COR-L47 (cell line): ENCODE measurements around the gene NOL6.
"Not testable (repeated sequence)": the region's sequence is repeated elsewhere in the genome, so short reads cannot be mapped to it uniquely, and the experiment has no call there.

Experiments used
- DNase-seq: peaks from one replicate; lab custom pipeline; 2025; lab: John Stamatoyannopoulos, UW

Gene NOL6

DNA sequence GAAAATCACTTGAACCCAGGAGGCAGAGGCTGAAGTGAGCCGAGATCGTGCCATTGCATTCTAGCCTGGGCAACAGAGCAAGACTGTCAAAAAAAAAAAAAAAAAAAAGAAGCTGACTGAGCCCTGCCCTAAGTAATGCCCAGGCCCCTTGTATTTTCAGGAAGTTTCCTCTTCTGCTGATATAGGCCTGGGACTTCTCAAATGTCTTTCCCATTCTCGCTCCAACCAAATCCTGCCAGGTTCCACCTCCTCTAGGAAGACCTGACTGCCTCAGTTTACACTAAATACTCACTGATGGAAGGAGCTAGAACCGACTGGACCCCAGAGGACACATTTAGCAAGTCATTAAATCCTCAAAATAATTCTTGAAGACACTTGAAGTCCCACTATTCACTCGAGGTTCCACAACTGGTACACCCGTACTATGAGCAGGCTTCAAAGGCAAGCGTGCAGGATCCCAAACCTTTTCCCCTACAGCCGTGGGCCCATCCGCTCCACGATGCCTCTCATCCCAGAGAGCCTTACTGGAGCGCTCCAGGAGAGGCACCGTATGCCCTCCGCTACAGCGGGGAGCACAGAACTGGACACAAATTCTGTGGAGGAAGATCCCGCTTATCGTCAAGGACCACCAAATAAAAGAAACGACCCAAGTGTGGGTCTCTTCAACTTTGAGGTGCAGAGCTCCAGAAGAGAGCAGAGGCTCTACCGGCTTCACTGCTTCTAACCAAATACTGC, 676 bp downstream of the NOL6 start:
- no peak for DNase-seq

DNA sequence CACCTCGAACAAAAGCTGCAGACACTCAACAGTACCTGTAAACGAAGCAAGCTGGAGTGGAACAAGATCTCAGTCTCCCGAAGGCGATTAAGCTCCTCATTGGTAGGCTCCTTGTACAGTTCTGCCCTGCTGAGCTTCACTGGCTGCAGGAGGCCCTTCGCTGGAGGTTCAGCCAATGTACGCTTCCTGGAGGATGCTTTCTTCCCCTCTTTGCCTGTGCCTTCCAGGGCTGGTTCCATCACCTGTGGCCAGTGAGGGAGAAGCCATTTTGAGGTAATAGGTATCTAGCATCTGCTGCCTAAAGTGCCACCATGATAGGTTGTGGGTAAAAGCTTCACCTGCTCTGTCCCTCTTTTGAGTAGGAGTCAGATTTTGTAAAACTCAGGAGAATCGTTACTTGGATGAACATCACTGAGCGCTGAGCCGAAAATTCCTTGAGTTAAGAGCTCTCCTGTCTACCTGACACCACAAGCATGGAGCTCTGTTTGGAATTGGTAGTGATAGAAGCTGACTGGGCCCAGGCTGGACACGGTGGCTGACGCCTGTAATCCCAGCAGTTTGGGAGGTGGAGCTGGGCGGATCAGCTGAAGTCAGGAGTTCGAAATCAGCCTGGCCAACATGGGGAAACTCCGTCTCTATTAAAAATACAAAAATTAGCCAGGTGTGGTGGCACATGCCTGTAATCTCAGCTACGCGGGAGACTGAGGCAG, 1.4 kb downstream of the NOL6 start:
- DNase-seq: no peak

DNA sequence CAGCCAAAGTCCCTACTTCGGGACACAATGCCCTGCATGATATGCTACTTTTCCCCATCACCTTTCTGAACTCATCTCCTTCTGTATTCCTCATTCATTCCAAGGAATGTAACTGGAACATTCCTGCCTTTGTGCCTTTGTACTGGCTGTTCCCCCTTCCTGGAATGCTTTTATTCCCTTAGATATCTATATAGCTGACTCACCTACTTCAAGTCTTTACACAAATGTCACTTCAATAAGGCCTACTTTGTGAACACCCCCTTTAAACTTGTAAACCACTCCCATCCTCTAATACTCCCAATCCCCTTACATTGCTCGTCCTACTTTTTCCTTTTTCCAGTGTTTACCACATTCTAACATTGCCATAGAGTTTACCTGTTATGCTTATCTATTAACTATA, 2.4 kb downstream of the NOL6 start:
- DNase-seq: no peak

DNA sequence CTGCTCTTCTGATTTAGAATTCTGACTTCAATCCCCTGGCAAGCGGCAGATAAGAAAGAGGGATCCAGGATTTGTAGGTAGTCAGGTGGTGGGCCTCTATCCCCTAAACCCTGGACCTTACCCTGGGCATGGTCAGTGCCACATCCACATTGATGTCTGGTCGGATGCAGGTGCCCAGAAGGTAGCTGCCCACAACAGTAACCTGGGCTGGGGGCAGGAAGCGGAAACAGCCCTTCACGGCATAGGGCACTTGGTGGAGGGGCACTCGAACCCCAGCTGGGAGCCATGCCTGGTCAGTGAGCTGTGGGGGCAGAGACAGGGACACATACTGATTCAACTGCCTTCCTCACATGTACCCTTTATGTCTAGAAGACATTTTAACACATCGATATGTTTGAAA, 3.8 kb downstream of the NOL6 start:
- DNase-seq: no peak

DNA sequence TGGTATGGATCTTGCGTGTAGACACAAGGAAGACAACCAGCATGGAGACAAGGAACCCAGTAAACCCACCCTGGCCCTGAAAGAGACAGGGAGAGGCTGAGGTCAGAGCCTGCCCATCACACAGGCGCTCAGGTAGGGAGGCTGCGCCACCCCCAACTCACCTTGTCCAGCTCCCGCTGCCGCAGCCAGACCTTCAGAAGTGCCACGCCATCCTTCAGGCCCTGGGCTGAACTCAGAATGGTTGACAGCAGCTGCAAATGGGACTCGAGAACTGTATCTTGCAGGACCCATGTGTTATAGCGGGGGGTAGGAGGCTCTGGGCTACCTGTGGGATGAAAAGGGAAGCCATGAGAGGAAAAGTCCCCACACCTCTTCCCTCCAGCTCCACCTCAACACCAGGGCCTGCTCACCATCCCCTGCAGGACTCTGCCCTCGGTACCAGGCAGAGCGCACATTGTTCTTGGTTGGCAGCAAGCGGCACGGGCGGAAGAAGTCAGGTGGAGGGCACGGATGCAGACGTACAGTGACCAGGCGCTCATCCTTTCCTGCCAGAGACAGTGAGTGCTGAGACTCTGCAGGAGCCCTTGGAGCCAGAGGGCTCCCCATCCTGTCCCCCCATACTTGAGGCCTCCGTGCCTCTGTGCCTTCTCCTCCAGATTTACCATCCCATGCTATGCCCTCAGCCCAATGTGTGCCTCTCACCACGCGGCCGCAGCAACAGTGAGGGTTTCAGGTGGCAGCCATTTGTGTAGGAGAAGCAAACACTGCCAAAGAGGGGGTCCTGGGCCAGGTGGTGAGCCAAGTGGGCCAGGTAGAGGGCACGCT, 4.7 kb downstream of the NOL6 start:
- DNase-seq: no peak

DNA sequence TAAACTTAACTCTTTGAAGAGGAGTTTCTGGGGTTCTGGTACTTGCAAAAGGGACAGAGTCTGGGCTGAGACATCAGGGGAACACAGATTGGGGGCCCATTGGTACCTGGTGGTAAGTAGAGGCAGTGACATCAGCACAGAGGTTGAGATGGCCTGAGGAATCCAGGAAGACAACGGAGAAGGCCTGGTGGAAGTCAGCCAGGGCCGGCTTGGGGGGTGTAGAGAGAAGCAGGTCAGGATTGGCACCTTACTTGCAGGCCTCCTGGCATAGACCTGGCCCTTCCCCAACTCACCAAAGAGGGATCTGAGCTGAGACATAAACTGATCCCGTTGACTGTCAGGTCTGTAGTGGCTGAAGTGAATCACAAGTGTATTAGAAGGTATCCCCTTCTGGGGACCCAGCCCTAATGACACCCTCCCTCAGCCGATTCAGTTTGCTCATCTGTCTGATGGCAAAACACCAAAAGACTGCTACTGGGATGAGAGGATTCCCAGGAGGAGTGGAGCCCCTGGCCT, 5.5 kb downstream of the NOL6 start:
- no peak for DNase-seq

DNA sequence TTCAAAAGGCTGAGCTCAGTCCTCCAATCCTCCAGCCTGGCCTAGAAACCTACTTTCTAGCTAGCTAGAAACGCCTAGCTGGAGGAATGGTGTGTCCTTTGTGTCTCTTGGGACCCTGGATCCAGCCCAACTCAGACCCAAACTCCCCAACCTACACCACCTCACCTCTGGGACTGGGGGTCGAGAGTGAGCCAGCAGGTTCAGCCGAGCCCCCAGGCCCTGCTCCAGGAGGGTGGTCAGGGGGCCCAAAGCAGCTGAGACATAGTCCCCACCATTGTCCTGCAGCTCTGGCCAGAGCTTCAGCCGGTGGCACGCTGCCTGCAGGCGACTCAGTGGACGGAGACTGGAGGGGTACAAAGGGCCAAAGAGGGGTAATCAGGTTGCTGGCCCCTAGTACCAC, 6.2 kb downstream of the NOL6 start:
- no peak for DNase-seq

DNA sequence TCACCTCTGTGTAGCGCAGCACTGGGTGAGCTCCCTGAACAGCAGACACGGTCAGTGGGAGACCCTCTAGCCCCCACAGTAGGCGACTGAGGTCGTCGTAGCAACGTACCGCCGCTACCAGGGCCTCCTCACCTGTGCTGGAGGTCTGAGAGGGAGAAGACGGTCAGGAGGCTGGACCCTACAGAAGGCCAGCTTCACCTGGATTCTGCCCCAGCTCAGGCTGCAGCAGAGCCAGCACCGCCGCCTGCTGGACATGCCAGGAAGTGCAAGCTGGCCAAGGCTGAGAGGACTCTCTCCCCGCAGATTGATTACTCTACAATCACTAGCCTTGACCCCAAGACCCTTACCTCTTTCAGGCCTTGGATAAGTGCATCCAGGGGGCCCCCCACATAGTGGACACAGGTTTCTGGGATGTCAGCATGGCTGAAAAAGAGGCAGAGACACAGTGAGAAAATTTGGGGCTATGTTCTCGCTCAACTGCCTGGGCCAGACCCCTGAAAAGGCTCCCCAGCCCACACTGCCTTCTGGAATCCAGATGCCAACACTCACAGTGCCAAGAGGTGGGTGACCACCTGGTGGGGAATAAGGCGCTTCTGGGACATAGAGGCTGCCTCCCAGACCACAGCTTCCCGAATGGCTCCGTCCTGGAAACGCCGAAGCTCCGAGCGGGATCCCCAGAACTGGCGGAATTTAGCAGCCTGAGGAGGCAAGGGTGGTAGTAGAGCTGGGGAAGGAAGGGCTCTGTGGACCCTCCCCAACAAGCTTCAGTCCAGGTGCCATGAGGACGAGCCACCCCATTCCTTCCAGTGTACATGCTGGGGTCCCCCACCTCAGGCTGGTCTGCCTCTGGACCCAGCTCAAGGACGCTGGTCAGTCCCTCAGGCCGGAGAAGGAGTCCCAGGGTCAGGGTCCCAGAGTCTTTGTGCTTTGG, 6.9 kb downstream of the NOL6 start:
- peak; percentile 22 for DNase-seq

DNA sequence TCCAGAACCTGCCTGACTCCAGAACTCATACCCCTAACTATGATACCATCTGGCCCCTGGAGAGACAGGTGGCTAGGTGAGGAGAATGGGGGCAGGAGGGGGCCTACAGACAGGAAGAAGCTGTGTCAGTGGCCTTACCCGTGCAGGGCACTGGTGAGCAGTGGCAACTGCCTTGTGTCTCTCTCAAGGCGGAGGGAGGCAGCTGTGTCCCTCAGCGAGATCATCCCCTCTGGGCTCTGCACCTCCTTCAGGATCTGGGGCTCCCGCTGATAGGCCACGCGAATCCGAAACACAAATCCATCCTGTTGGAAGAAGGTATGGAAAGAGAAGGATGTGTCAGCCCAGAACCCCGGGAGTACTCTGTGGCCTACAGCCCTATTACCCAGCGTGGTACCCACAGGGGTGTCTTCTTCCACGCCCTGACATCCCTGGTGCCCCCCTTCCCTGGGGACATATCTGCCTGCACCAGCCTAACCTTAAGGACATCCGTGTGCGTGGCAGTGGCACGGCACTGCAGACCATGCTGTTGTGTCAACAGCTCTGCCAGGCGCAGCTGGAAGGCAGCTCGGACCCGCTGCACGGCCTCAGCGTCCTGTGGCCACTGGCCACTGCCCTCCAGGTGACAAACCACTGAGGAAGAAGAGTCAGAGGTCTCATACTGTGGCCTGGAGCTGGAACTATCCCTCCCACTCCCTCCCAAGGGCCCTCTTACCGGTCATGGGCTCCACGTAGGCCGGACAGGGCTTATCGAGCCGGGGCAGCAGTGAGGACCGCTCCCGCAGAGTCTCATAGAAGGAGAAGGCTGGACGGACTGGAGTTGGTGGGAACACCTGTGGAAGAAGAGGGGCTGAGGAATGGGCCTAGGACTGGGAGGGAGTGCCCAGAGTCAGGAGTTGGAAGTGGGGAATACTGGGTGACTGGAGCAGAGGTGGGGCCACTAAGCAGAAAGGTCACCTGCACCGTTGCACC, 7.8 kb downstream of the NOL6 start:
- no peak for DNase-seq

DNA sequence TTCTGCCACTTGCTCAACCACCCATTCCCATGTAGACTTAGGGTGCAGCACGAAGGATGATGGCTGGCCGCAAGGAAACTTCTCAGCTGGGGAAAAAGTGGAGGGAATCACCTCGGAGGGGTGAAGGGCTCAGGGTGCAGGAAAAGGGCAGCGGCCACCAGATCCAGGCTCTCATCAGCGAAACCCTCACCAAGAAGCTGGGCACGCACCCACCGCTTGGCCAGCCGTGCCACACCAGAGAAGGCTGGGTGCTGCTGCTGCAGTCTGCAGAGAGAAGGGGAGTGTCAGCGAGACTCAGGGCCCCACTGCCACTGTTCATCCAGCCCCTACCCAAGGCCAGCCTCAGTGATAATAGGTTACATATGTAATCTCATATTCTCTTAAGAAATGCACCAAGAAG, 8.6 kb downstream of the NOL6 start:
- DNase-seq: no peak

DNA sequence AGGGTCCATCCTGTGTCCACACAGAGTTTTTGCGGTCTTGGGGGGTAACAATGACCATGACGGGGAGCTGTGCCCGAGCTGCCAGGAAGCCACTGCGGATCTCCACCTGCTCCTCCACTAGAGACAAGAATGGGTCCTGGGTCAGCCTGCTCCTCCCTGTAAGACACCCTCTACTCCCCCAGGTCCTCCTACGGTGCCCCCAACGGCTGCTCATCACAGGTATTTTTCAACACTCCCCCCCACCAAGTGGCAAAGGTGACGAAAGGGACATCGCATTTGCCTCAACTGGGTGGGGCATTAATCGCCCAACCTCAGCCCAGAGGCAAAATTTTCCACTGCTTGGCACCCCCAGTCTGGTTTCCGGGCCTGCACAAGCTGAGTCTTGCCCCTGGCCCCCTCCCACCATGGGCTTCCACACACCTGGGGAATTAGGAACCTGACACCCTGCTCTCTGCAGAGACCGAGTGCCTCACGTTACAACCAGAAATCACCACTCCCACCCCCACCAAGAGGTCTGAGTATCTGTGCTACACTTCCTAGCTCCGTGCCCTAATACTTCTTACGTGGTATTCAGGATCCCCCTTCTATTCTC, 9.6 kb downstream of the NOL6 start:
- no peak for DNase-seq

DNA sequence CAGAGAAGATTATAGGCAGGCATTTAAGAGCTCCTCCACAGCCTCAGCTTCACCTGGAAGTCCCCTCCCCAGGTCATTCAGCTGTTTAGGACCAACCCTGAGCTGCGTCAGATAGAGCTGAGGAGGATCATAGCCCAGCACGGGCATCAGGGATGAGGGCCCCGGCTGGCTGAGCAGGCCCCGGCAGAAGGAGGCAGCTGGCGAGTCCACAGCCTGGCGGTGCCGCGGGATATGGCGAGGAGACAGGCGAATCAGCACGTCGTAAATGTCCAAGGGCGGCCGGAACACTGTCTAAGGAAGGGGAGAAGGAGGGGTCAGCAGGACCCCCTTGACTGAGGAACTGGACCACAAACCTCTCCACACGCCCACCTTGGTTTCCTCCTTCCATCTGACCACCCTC, 10.6 kb downstream of the NOL6 start:
- DNase-seq: no peak

DNA sequence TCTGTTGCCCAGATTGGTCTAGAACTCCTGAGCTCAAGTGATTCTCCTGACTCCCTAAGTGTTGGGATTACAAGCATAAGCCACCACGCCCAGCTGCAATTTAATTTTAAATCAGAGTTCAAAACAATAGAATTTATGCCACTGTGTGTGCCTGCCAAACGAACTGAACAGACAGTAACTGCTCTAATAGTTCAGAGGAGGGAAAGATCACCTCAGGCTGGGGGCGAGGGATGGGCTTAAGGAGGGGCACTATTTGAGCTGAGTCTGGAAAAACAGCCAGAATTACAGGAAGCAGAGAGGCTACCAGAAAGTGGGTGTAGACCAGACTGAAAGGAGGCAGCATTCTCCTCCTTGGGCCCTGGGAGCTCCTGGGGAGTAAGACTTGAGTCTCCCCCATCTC, 12.2 kb downstream of the NOL6 start:
- DNase-seq: no peak

DNA sequence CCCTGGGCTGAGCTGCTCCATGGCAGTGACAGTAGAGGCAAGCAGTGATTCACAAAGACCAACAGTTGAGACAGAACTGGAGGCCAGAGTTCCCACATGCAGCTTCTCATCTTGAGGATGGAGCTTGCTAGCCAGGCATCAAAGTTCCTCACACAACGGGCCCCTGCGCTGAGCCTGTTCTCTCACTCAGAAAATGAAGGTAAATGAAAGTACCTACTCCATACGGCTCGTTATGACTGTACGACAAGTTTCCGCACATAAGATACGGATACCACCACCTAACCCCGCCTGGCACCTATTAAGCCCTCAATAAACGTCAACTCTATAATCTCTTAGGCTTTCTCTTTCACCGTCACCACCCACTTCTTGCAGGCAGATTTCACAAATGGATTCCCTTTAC, 12.9 kb downstream of the NOL6 start:
- no peak for DNase-seq

DNA sequence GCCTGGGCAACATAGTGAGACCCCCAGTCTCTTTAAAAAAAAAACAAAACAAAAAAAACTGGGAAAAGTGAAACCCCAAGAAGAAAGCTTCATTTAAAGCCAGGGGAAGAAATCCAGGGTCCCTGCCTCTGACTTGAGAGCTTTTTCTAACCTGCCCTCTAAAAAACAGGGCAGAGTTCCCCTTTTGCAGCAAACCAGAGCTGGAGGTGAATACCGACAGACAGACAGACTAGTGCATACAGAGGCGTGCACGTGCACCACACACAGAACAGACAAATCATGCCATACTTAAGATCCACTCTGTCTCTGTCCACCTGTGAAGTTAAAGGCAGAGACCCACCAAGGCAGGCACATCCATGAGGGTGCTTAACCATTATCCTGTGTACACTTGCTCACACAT, 14.6 kb downstream of the NOL6 start:
- DNase-seq: no peak

DNA sequence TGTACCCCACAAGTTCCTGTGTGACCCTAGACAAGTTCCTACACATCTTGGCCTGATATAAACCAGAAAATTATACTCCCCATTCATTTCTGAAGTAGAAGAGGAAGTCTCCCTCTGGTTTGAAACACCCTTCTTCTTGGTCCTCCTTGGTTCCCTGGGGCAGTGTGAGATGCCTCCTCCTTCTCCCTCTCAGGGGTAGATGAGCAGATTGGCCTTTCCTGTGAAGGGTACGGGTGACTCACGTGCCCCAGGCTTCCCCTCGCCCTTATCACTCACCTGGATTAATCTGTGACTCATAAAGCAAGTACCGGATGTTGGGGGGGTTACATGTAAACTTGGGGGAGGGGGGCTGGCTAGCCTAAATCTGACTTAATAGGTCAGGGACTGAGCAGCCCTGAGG, 15.3 kb downstream of the NOL6 start:
- DNase-seq: no peak

DNA sequence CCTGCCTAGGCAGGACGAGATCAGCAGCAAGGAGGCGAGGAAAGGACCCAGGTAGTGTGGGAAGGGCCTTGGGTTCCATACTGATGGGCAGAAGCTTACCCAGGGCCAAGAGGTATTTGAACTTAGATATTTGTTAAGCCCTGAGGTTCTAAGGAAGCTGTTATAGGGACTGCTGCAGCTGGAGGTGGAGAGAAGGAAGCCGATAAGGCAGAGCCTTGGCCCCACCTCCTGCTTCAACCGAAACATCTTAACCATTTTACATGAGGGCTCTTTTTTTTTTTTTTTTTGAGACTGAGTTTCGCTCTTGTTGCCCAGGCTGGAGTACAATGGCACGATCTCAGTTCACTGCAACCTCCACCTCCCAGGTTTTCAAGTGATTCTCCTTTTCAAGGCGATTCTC, 17.8 kb downstream of the NOL6 start:
- DNase-seq: no peak

DNA sequence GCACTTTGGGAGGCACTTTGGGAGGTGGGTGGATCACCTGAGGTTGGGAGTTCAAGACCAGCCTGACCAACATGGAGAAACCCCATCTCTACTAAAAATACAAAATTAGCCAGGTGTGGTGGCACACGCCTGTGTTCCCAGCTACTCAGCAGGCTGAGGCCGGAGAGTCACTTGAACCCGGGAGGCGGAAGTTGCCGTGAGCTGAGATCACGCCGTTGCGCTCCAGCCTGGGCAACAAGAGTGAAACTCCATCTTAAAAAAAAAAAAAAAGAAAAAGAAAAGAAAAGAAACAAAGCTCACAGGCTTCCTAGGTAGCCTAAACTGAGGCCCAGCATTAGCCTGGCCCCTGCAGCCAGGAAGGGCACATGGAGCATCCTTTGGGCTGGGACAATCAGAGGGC, 18.3 kb downstream of the NOL6 start:
- DNase-seq: not testable (repeated sequence)

DNA sequence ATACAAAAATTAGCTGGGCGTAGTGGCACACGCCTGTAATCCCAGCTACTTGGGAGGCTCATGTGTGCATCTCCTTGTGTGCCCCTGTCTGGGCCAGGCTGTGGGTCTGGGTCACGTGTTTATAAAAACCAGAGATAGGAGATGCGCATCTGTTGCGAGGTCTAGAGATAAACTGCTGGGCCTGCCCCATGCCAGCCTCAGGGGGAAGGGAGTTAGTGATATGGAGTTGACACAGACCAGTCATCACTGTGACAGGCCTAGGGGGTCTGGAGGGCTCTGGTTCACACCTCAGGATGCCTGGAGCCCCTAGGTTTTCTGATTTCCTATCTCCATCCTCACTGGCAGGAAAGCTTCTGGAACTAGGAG, 19.1 kb downstream of the NOL6 start:
- DNase-seq: not testable (repeated sequence)

DNA sequence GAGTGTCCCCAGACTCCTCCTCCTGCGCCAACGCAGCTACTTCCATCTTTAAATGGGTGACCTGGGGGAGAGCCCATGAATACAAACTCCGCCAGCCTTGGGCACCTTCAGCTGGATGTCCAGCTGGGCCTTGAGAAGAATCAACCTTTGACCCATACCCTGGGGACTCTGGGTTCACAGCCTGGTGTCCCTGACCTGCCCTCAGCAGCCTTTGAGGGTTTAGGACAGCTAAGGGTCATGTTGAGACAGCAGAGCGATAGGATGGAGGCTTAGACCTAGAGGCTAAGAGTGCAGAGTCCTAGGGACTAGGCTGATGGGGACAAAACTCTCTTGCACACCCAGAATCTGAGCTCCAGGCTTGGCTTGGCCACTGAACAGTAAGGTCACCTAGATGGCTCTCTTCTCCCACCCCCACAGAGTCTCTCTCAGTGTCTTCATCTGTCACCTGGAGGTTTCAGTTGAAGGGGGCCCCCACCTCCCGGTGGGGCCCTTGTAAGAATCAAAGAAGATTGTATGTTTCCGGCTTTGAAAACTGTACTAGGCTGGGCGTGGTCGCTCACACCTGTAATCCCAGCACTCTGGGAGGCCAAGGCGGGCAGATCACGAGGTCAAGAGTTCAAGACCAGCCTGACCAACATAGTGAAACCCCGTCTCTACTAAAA, 19.6 kb downstream of the NOL6 start:
- DNase-seq: no peak
